H1 (cell line): ENCODE results near the gene CRELD1. TPM values are rescaled to one million over a fixed set of nuclear protein-coding genes. Genes with fewer than 3 reads are reported as not detected.

ENCODE experiments used
- CTCF ChIA-PET: fragments of 300-600 bp; sonication (Branson Sonifier 250); formaldehyde crosslinking; loops from one replicate; lab custom pipeline; 2021; ENCODE audit not compliant: partially characterized antibody; lab: Charles Lee
- POLR2A ChIA-PET: fragments of 300-600 bp; sonication (Branson Sonifier 250); formaldehyde crosslinking; loops from one replicate; lab custom pipeline; 2021; ENCODE audit warnings: inconsistent platforms; ENCODE audit not compliant: partially characterized antibody; lab: Charles Lee
- DNase-seq, 2 experiments: peaks; one replicate each; pipeline versions ENCODE4 v3.0.0 to v3.0.0-alpha.2; 2010 to 2022; ENCODE audit warnings: low spot score in 2 of 2, low read depth in 1 of 2, mixed read lengths in 1 of 2
- FAIRE-seq: peaks from 2 replicates; lab custom pipeline; 2011; peaks lifted over from hg19 to GRCh38; lab: Jason Lieb, UNC
- H2AFZ ChIP-seq: 2 replicates; pipeline ENCODE4 v1.8.1; 2012; ENCODE audit warnings: low read length, inconsistent platforms
- H2AK5ac ChIP-seq: 2 replicates; pipeline ENCODE4 v1.6.1; 2013; ENCODE audit warnings: low read depth, low read length
- H2BK120ac ChIP-seq: replicated peaks from 2 replicates; pipeline ENCODE3; 2013; ENCODE audit warnings: low read depth, low read length, inconsistent platforms
- H2BK12ac ChIP-seq: 2 replicates; pipeline ENCODE4 v1.6.1; 2013; ENCODE audit warnings: low read depth, low read length
- H2BK15ac ChIP-seq: 2 replicates; pipeline ENCODE4 v1.6.1; 2013; ENCODE audit warnings: low read length
- H2BK20ac ChIP-seq: 2 replicates; pipeline ENCODE4 v1.6.1; 2013; ENCODE audit warnings: low read length
- H2BK5ac ChIP-seq: 2 replicates; pipeline ENCODE4 v1.6.1; 2013; ENCODE audit warnings: low read depth, low read length
- H3K14ac ChIP-seq: 2 replicates; pipeline ENCODE4 v1.6.1; 2013; ENCODE audit warnings: inconsistent platforms; ENCODE audit not compliant: insufficient read length
- H3K18ac ChIP-seq: 2 replicates; pipeline ENCODE4 v1.6.1; 2013; ENCODE audit warnings: low read length; ENCODE audit errors: extremely low read depth
- H3K23ac ChIP-seq: 2 replicates; pipeline ENCODE4 v1.6.1; 2013; ENCODE audit warnings: inconsistent platforms; ENCODE audit not compliant: insufficient read length
- H3K23me2 ChIP-seq: 2 replicates; pipeline ENCODE4 v1.6.1; 2013; ENCODE audit warnings: low read depth, low read length
- H3K27ac ChIP-seq: 2 replicates; pipeline ENCODE4 v1.6.1; 2011; ENCODE audit warnings: low read depth, low read length, inconsistent platforms
- H3K27me3 ChIP-seq, 4 experiments: replicated peaks in 1 of 4; 1 replicate in 1 of 4; 2 replicates in 3 of 4; pipeline versions ENCODE4 v1.6.1 to v1.8.1; 2011 to 2013; ENCODE audit warnings: low read length in 3 of 4, mild to moderate bottlenecking in 3 of 4, inconsistent platforms in 2 of 4, mixed read lengths in 2 of 4, moderate library complexity in 1 of 4; ENCODE audit not compliant: control insufficient read depth in 3 of 4, insufficient read depth in 3 of 4; ENCODE audit errors: extremely low read depth in 1 of 4
- H3K36me3 ChIP-seq, 4 experiments: 2 replicates each; pipeline versions ENCODE4 v1.6.1 to v1.8.1; 2011 to 2013; ENCODE audit warnings: mild to moderate bottlenecking in 4 of 4, low read length in 3 of 4, moderate library complexity in 2 of 4, control low read depth in 1 of 4, inconsistent platforms in 1 of 4; ENCODE audit not compliant: insufficient read depth in 4 of 4, control insufficient read depth in 2 of 4
- H3K4ac ChIP-seq: replicated peaks from 2 replicates; pipeline ENCODE3; 2013; ENCODE audit warnings: low read length, low read depth, mixed read lengths, inconsistent platforms; ENCODE audit not compliant: insufficient read length
- H3K4me1 ChIP-seq, 4 experiments: replicated peaks in 1 of 4; 1 replicate in 1 of 4; 2 replicates in 3 of 4; pipeline versions ENCODE4 v1.6.1 to v1.8.1; 2011 to 2013; ENCODE audit warnings: low read length in 3 of 4, inconsistent platforms in 2 of 4, mixed read lengths in 1 of 4; ENCODE audit not compliant: insufficient read depth in 4 of 4, control insufficient read depth in 3 of 4
- H3K4me2 ChIP-seq, 2 experiments: 2 replicates each; pipeline versions ENCODE4 v1.6.1 to v1.8.1; 2011 to 2013; ENCODE audit warnings: low read depth in 2 of 2, low read length in 2 of 2, control low read depth in 1 of 2, inconsistent platforms in 1 of 2, mild to moderate bottlenecking in 1 of 2; ENCODE audit not compliant: insufficient read depth in 1 of 2
- H3K4me3 ChIP-seq, 4 experiments: fragments of 200-600, 300-600 bp in 1 of 4; sonication (generic), shearing (Covaris generic), sonication (Bioruptor Twin) in 1 of 4; 2 replicates each; pipeline versions ENCODE4 v1.5.1 to v1.8.1; 2011 to 2016; ENCODE audit warnings: low read length in 4 of 4, low read depth in 3 of 4, control low read depth in 2 of 4, inconsistent platforms in 2 of 4, mild to moderate bottlenecking in 2 of 4, mixed read lengths in 1 of 4, moderate library complexity in 1 of 4; ENCODE audit not compliant: insufficient read depth in 2 of 4; ENCODE audit errors: extremely low read depth in 1 of 4
- H3K56ac ChIP-seq: replicated peaks from 2 replicates; pipeline ENCODE3; 2013; ENCODE audit warnings: low read depth, mild to moderate bottlenecking, mixed read lengths, low read length, inconsistent platforms; ENCODE audit not compliant: insufficient read length
- H3K79me1 ChIP-seq: 2 replicates; pipeline ENCODE4 v1.6.1; 2013; ENCODE audit warnings: low read depth, low read length, control low read depth
- H3K79me2 ChIP-seq, 2 experiments: 2 replicates each; pipeline versions ENCODE4 v1.6.1 to v1.8.1; 2012 to 2013; ENCODE audit warnings: low read length in 2 of 2, mild to moderate bottlenecking in 2 of 2, inconsistent platforms in 1 of 2; ENCODE audit not compliant: insufficient read depth in 2 of 2, control insufficient read depth in 1 of 2
- H3K9ac ChIP-seq, 4 experiments: replicated peaks in 1 of 4; 1 replicate in 1 of 4; 2 replicates in 3 of 4; pipeline versions ENCODE4 v1.6.1 to v1.8.1; 2011 to 2013; ENCODE audit warnings: low read depth in 3 of 4, low read length in 3 of 4, control low read depth in 2 of 4, mild to moderate bottlenecking in 2 of 4, moderate library complexity in 2 of 4, inconsistent platforms in 1 of 4; ENCODE audit errors: extremely low read depth in 1 of 4
- H3K9me3 ChIP-seq, 2 experiments: 2 replicates each; pipeline versions ENCODE4 v1.6.1 to v1.8.1; 2012 to 2013; ENCODE audit warnings: mild to moderate bottlenecking in 2 of 2, moderate library complexity in 2 of 2, control low read depth in 1 of 2, inconsistent platforms in 1 of 2, low read depth in 1 of 2, low read length in 1 of 2, mixed read lengths in 1 of 2; ENCODE audit not compliant: insufficient read depth in 2 of 2
- H4K20me1 ChIP-seq, 2 experiments: replicated peaks in 1 of 2; 2 replicates each; pipeline versions ENCODE3 to v1.8.1; 2011 to 2013; ENCODE audit warnings: inconsistent platforms in 2 of 2, low read length in 2 of 2, mild to moderate bottlenecking in 1 of 2; ENCODE audit not compliant: insufficient read depth in 2 of 2, control insufficient read depth in 1 of 2
- H4K5ac ChIP-seq: 2 replicates; pipeline ENCODE4 v1.6.1; 2013; ENCODE audit warnings: low read length, low read depth, mixed read lengths, inconsistent platforms; ENCODE audit not compliant: insufficient read length
- H4K8ac ChIP-seq: 2 replicates; pipeline ENCODE4 v1.8.0; 2013; ENCODE audit warnings: mild to moderate bottlenecking, moderate library complexity, low read length, inconsistent platforms; ENCODE audit not compliant: insufficient read depth; ENCODE audit errors: extremely low read depth
- H4K91ac ChIP-seq: replicated peaks from 2 replicates; pipeline ENCODE3; 2013; ENCODE audit warnings: low read length, mixed read lengths, inconsistent platforms; ENCODE audit not compliant: insufficient read length
- BCL11A ChIP-seq, 2 experiments: IDR thresholded peaks; one replicate each; pipeline ENCODE4 v1.6.1; 2011; ENCODE audit warnings: low read depth in 2 of 2, low read length in 2 of 2, mild to moderate bottlenecking in 2 of 2
- BRCA1 ChIP-seq: IDR thresholded peaks from 2 replicates; pipeline ENCODE4 v1.6.1; 2012; ENCODE audit warnings: low read depth, low read length, improper control_type of control experiment
- CTBP2 ChIP-seq: IDR thresholded peaks from 2 replicates; pipeline ENCODE4 v1.7.0; 2011; ENCODE audit warnings: borderline replicate concordance, mild to moderate bottlenecking, moderate library complexity, mixed read lengths, low read length; ENCODE audit not compliant: insufficient read depth, insufficient read length
- EZH2 ChIP-seq: fragments of 200-600 bp; sonication (generic); IDR thresholded peaks from 2 replicates; pipeline ENCODE4 v1.7.1; 2012; ENCODE audit warnings: low read depth, mild to moderate bottlenecking, moderate library complexity, low read length, inconsistent platforms; ENCODE audit not compliant: severe bottlenecking
- NANOG ChIP-seq: IDR thresholded peaks from 2 replicates; pipeline ENCODE4 v1.6.1; 2011; ENCODE audit warnings: low read length, low read depth, mild to moderate bottlenecking, inconsistent platforms; ENCODE audit not compliant: insufficient read depth, poor library complexity, severe bottlenecking
- NRF1 ChIP-seq: IDR thresholded peaks from 2 replicates; pipeline ENCODE4 v1.6.1; 2011; ENCODE audit warnings: mild to moderate bottlenecking, low read depth, low read length, improper control_type of control experiment
- SP4 ChIP-seq: IDR thresholded peaks from 2 replicates; pipeline ENCODE4 v1.6.1; 2012; ENCODE audit warnings: low read length, inconsistent platforms
- TAF7 ChIP-seq: optimal IDR thresholded peaks from 2 replicates; pipeline ENCODE3; 2011; ENCODE audit warnings: low read depth, mild to moderate bottlenecking, inconsistent platforms, low read length, moderate library complexity, borderline replicate concordance
- TBP ChIP-seq: IDR thresholded peaks from 2 replicates; pipeline ENCODE4 v1.6.1; 2011; ENCODE audit warnings: low read depth, low read length, improper control_type of control experiment
- WGBS, 2 experiments: shearing (Covaris generic) in 1 of 2; methylation state at CpG; one replicate each; pipeline versions ENCODE4 v1.1.6 to v1.1.7; 2013 to 2015; ENCODE audit warnings: low lambda C conversion rate in 2 of 2, mixed read lengths in 2 of 2, inconsistent platforms in 1 of 2, low coverage in 1 of 2, missing lambda C conversion rate in 1 of 2; ENCODE audit not compliant: insufficient replicate concordance in 2 of 2, insufficient coverage in 1 of 2, insufficient read length in 1 of 2; ENCODE audit errors: extremely low coverage in 1 of 2, missing lambda C conversion rate in 1 of 2; 5-methylcytosine and 5-hydroxymethylcytosine counted together
- polyA plus RNA-seq, 7 experiments: library from polyadenylated mRNA; depleted of rRNA in 3 of 7; stranded (reverse) in 5 of 7; unstranded in 2 of 7; fragments of >200 nt in 5 of 7; fragments of 200-250 nt in 2 of 7; gene quantifications; 1 replicate in 5 of 7; 2 replicates in 1 of 7; 4 replicates in 1 of 7; pipeline versions ENCODE4 v1.2.1 to v1.2.3, GENCODE V29; 2011 to 2013; ENCODE audit warnings: missing spikeins in 2 of 7, mixed read lengths in 2 of 7
- total RNA-seq: library from RNA; stranded (reverse); fragmentation: NEBNext Ultra II Directional; extraction: Animal tissue kit (Norgen Biotek cat#: 25700); gene quantifications from 2 replicates; pipeline ENCODE4 v1.2.1, GENCODE V29; 2021

CRELD1 gene
- total and polyA plus RNA-seq, 2 of the 8 experiments (the other 6 are each of a cell fraction or from before 2014, with no cell fraction given) = 12.9 to 15.1 TPM

GRCh38 chr3:9913601-9914000 lies 20.0 kb upstream of the CRELD1 start:
- H3K27ac ChIP-seq = no peak overlapping the region
- TF ChIP-seq SP4 (no peak), TBP (no peak), CTBP2 (no peak), TAF7 (no peak), NRF1 (no peak), BRCA1 (no peak), NANOG (no peak), BCL11A (IDR thresholded peaks at IDR 0.05; ENCODE audit: low read depth in 2 of 2, low read length in 2 of 2) (no peak), EZH2 (no peak)

More at GRCh38 chr3:9913601-9914000, 20.0 kb upstream of the CRELD1 start:
- no peak overlapping the region for H2AFZ ChIP-seq
- no peak overlapping the region for H2BK5ac ChIP-seq
- peaks cover 10% of the 10 kb centered on the region; the same call in 1 of the 2 replicates for H3K23me2 ChIP-seq
- H2AK5ac ChIP-seq = no peak overlapping the region
- DNase-seq = no peak
- H4K5ac ChIP-seq = no peak overlapping the region
- no peak overlapping the region for H3K14ac ChIP-seq
- H3K9ac ChIP-seq = no peak overlapping the region
- no peak overlapping the region for H3K23ac ChIP-seq
- peaks cover 0 to 20% (median 17%) of the 10 kb centered on the region in 4 experiments; a peak in 6 of 7 replicates for H3K4me1 ChIP-seq
- H3K56ac ChIP-seq = no peak overlapping the region
- H4K8ac ChIP-seq = no peak overlapping the region
- peaks cover 0 to 18% (median 10%) of the 10 kb centered on the region in 4 experiments; a peak in 5 of 7 replicates for H3K27me3 ChIP-seq
- no peak overlapping the region for H2BK120ac ChIP-seq
- H4K91ac ChIP-seq = no peak overlapping the region
- H2BK12ac ChIP-seq = no peak overlapping the region
- H3K4me3 ChIP-seq = no peak overlapping the region
- H3K79me2 ChIP-seq = no peaks in the 10 kb centered on the region
- no peak overlapping the region for H3K4me2 ChIP-seq
- H2BK20ac ChIP-seq = no peak overlapping the region
- H3K36me3 ChIP-seq = no peaks in the 10 kb centered on the region
- 92% methylated on average over 5 of the region's 5 CpGs; no CpG with 5 or more reads in 1 of the 2 experiments for WGBS, 2 experiments
- H3K4ac ChIP-seq = no peak overlapping the region
- ChIA-PET POLR2A (interaction anchor here (1.0 to 5.5 kb wide), 7 partner anchors 8 to 228 kb away, joined by 3 to 43 read pairs (median 4); partner anchors contain the start of genes CRELD1, IL17RE and VHL), CTCF (interaction anchor here (0.6 to 9.1 kb wide), 12 partner anchors 9 to 1158 kb away, joined by 3 to 76 read pairs (median 4); partner anchors contain the start of gene CRELD1)
- H3K18ac ChIP-seq = no peak overlapping the region
- no peaks in the 10 kb centered on the region for H3K79me1 ChIP-seq
- H2BK15ac ChIP-seq = no peak overlapping the region
- H4K20me1 ChIP-seq = no peaks in the 10 kb centered on the region
- peaks cover 0 to 6% of the 10 kb centered on the region in 2 experiments; a peak in 2 of 4 replicates for H3K9me3 ChIP-seq
- no peak for FAIRE-seq
